ENCODE data around the gene TRIP6. TPM values are rescaled to one million over a fixed set of nuclear protein-coding genes. Genes with fewer than 3 reads are reported as not detected.

The TRIP6 gene
- total RNA-seq, 4 donors from 2014 or later, result 71.8 to 88.7 (median 81.0) TPM

- DNase-seq (ENCODE audit: low spot score in 2 of 2), result no peak
- 92 to 94% methylated on average over 29 of the region's 29 CpGs for WGBS, 2 donors
- intact Hi-C loops (cut with DNase I; ENCODE audit: low total_unique reads), result no loop called here
- H3K4me3 ChIP-seq (ENCODE audit: low read depth, poor library complexity, severe bottlenecking), result no peak overlapping the region
- TF ChIP-seq CTCF (IDR thresholded peaks at IDR 0.05) (no peak), POLR2A (IDR thresholded peaks at IDR 0.05) (no peak)
Observed at GRCh38 chr7:100884736-100885439, 17.7 kb downstream of the TRIP6 start.

GRCh38 chr7:100885440-100886141, 18.4 kb downstream of the TRIP6 start:
- intact Hi-C loops (cut with DNase I; ENCODE audit: low total_unique reads), result no loop called here
- H3K4me3 ChIP-seq (ENCODE audit: low read depth, poor library complexity, severe bottlenecking), result no peak overlapping the region
- DNase-seq (ENCODE audit: low spot score in 2 of 2), result no peak
- TF ChIP-seq CTCF (IDR thresholded peaks at IDR 0.05) (no peak), POLR2A (IDR thresholded peaks at IDR 0.05) (no peak)
- WGBS, 2 donors, result 85 to 86% methylated on average over 22 of the region's 22 CpGs

- DNase-seq (ENCODE audit: low spot score in 2 of 2), result no peak
- TF ChIP-seq CTCF (IDR thresholded peaks at IDR 0.05) (no peak), POLR2A (IDR thresholded peaks at IDR 0.05) (no peak)
- intact Hi-C loops (cut with DNase I; ENCODE audit: low total_unique reads), result no loop called here
- 89 to 93% methylated on average over 22 to 27 of the region's 27 CpGs for WGBS, 2 donors
- no peak overlapping the region for H3K4me3 ChIP-seq (ENCODE audit: low read depth, poor library complexity, severe bottlenecking)
Observed at GRCh38 chr7:100886142-100886935, 19.2 kb downstream of the TRIP6 start.

DNA sequence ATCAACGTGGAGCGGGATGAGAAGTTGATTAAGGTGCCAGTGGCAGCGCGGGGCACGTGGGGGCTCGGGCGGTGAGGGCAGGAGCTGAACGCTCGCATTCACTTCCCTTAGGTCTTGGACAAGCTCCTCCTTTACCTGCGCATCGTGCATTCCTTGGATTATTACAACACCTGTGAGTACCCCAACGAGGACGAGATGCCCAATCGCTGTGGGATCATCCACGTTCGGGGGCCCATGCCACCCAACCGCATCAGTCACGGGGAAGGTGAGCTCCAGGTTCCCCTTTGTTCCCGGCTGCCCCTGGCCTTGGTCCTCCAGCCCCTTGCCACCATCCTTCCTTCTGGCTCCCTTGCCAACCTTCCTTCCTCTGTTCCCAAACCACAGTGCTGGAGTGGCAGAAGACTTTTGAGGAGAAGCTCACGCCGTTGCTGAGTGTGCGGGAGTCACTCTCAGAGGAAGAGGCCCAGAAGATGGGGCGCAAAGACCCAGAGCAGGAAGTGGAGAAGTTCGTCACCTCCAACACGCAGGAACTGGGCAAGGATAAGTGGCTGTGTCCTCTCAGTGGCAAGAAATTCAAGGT, 19.8 kb downstream of the TRIP6 start:
- no peak overlapping the region for H3K4me3 ChIP-seq (ENCODE audit: low read depth, poor library complexity, severe bottlenecking)
- 83 to 87% methylated on average over 25 of the region's 25 CpGs for WGBS, 2 donors
- TF ChIP-seq POLR2A (IDR thresholded peaks at IDR 0.05) (no peak), CTCF (IDR thresholded peaks at IDR 0.05) (no peak)
- intact Hi-C loops (cut with DNase I; ENCODE audit: low total_unique reads), result no loop called here
- DNase-seq (ENCODE audit: low spot score in 2 of 2), result no peak

- intact Hi-C loops (cut with DNase I; ENCODE audit: low total_unique reads), result no loop called here
- no peak for DNase-seq (ENCODE audit: low spot score in 2 of 2)
- TF ChIP-seq POLR2A (IDR thresholded peaks at IDR 0.05), result no peak
- no peak for TF ChIP-seq CTCF (IDR thresholded peaks at IDR 0.05)
- no peak overlapping the region for H3K4me3 ChIP-seq (ENCODE audit: low read depth, poor library complexity, severe bottlenecking)
- 57 to 63% methylated on average over 21 of the region's 21 CpGs for WGBS, 2 donors
Observed at GRCh38 chr7:100887516-100888290, 20.5 kb downstream of the TRIP6 start.
